Hepatocyte (in vitro differentiated cells): ENCODE results near the gene GLB1L2.

Source experiments
- CTCF ChIP-seq: fragments of 200-600 bp; sonication (generic); IDR thresholded peaks from 2 replicates; pipeline ENCODE4 v1.5.1; 2016; ENCODE audit warnings: antibody characterized with exemption, mild to moderate bottlenecking; ENCODE audit not compliant: poor library complexity
- EZH2 ChIP-seq: fragments of 200-600 bp; sonication (generic); IDR thresholded peaks from 2 replicates; pipeline ENCODE4 v1.6.1; 2016; ENCODE audit warnings: antibody characterized with exemption, mild to moderate bottlenecking, borderline replicate concordance
- EZH2phosphoT487 ChIP-seq: fragments of 200-600 bp; sonication (generic); IDR thresholded peaks from one replicate; pipeline ENCODE4 v1.6.1; 2018; ENCODE audit warnings: antibody characterized with exemption, mild to moderate bottlenecking, low read depth, moderate library complexity; ENCODE audit not compliant: unreplicated experiment, severe bottlenecking

- TF ChIP-seq CTCF (no peak), EZH2phosphoT487 (no peak), EZH2 (no peak)
Observed at GRCh38 chr11:134366254-134366653, 34.5 kb downstream of the GLB1L2 start.
